OCI-LY3 (cell line): ENCODE measurements around the gene ATXN7L2.

Source experiments
- H2AFZ ChIP-seq: fragments of 200-600, 300-600 bp; shearing (Covaris generic); 2 replicates; pipeline ENCODE4 v1.6.0; 2014; ENCODE audit warnings: antibody characterized with exemption, low read depth, low read length
- H3K27ac ChIP-seq: fragments of 200-600, 300-600 bp; sonication (generic); 2 replicates; pipeline ENCODE4 v1.5.1; 2014; ENCODE audit warnings: mild to moderate bottlenecking, low read length, moderate library complexity, mixed read lengths
- H3K27me3 ChIP-seq: fragments of 200-600, 300-600 bp; sonication (generic); 2 replicates; pipeline ENCODE4 v1.6.1; 2014; ENCODE audit warnings: low read depth, low read length, mixed read lengths
- H3K36me3 ChIP-seq: fragments of 200-600, 300-600 bp; sonication (generic); replicated peaks from 2 replicates; pipeline ENCODE3; 2014; ENCODE audit warnings: low read depth, low read length, mixed read lengths
- H3K4me1 ChIP-seq: fragments of 300-600, 200-600 bp; sonication (generic); 2 replicates; pipeline ENCODE4 v1.6.1; 2014; ENCODE audit warnings: low read length, mixed read lengths
- H3K4me2 ChIP-seq: fragments of 200-600, 300-600 bp; sonication (generic); 2 replicates; pipeline ENCODE4 v1.6.1; 2014; ENCODE audit warnings: low read length, mixed read lengths
- H3K4me3 ChIP-seq: fragments of 300-600, 200-600 bp; sonication (generic); 2 replicates; pipeline ENCODE4 v1.5.1; 2014; ENCODE audit warnings: antibody characterized with exemption, mild to moderate bottlenecking, low read length, moderate library complexity
- H3K79me2 ChIP-seq: fragments of 300-600, 200-600 bp; shearing (Covaris generic); 2 replicates; pipeline ENCODE4 v1.6.1; 2014; ENCODE audit warnings: mild to moderate bottlenecking, low read length, mixed read lengths
- H3K9ac ChIP-seq: fragments of 300-600, 200-600 bp; shearing (Covaris generic); 2 replicates; pipeline ENCODE4 v1.6.0; 2014; ENCODE audit warnings: mild to moderate bottlenecking, low read length, moderate library complexity
- H3K9me3 ChIP-seq: fragments of 200-600, 300-600 bp; shearing (Covaris generic); 2 replicates; pipeline ENCODE4 v1.6.1; 2014; ENCODE audit warnings: low read length, mixed read lengths; ENCODE audit not compliant: insufficient read depth
- H4K20me1 ChIP-seq: fragments of 200-600, 300-600 bp; sonication (generic); 2 replicates; pipeline ENCODE4 v1.6.1; 2016; ENCODE audit warnings: low read length, mixed read lengths; ENCODE audit not compliant: insufficient read depth
- CTCF ChIP-seq: fragments of 200-600, 300-600 bp; sonication (generic); IDR thresholded peaks from 2 replicates; pipeline ENCODE4 v1.5.1; 2014; ENCODE audit warnings: antibody characterized with exemption, low read length, low read depth
- EZH2phosphoT487 ChIP-seq: fragments of 200-600 bp; shearing (Covaris generic); IDR thresholded peaks from 2 replicates; pipeline ENCODE4 v1.6.1; 2018; ENCODE audit warnings: antibody characterized with exemption, mixed run types, low read depth

Gene ATXN7L2

GRCh38 chr1:109495738-109496137 is 12.0 kb downstream of the ATXN7L2 start:
- H4K20me1 ChIP-seq, result no peaks in the 10 kb centered on the region
- peaks cover 8% of the 10 kb centered on the region for H3K36me3 ChIP-seq
- H3K4me2 ChIP-seq, result no peak overlapping the region
- H3K9ac ChIP-seq, result no peak overlapping the region
- H3K4me3 ChIP-seq, result no peak overlapping the region
- H2AFZ ChIP-seq, result no peak overlapping the region
- peaks cover 9% of the 10 kb centered on the region for H3K4me1 ChIP-seq
- H3K27me3 ChIP-seq, result no peaks in the 10 kb centered on the region
- H3K9me3 ChIP-seq, result no peaks in the 10 kb centered on the region
- no peak for TF ChIP-seq EZH2phosphoT487
- TF ChIP-seq CTCF, result no peak
- H3K79me2 ChIP-seq, result peaks cover 11% of the 10 kb centered on the region; the same call in 1 of the 2 replicates
- no peak overlapping the region for H3K27ac ChIP-seq

GRCh38 chr1:109497449-109498160 is 13.9 kb downstream of the ATXN7L2 start:
- no peak overlapping the region for H2AFZ ChIP-seq
- no peak overlapping the region for H3K4me2 ChIP-seq
- TF ChIP-seq CTCF (no peak), EZH2phosphoT487 (no peak)
- peaks cover 11% of the 10 kb centered on the region; the same call in 1 of the 2 replicates for H3K79me2 ChIP-seq
- peaks cover 8% of the 10 kb centered on the region for H3K36me3 ChIP-seq
- H3K4me1 ChIP-seq, result peaks cover 9% of the 10 kb centered on the region
- no peak overlapping the region for H3K9ac ChIP-seq
- no peak overlapping the region for H3K4me3 ChIP-seq
- H3K27ac ChIP-seq, result no peak overlapping the region
- no peaks in the 10 kb centered on the region for H3K27me3 ChIP-seq
- no peaks in the 10 kb centered on the region for H4K20me1 ChIP-seq
- no peaks in the 10 kb centered on the region for H3K9me3 ChIP-seq

GRCh38 chr1:109498161-109498801 is 14.6 kb downstream of the ATXN7L2 start:
- Histone ChIP-seq H3K36me3 (peaks cover 8% of the 10 kb centered on the region), H3K9me3 (no peaks in the 10 kb centered on the region), H3K4me1 (peaks cover 9% of the 10 kb centered on the region), H4K20me1 (no peaks in the 10 kb centered on the region), H3K27ac (no peak overlapping the region), H3K4me2 (no peak overlapping the region), H3K79me2 (peaks cover 11% of the 10 kb centered on the region; the same call in 1 of the 2 replicates), H3K27me3 (no peaks in the 10 kb centered on the region), H3K9ac (no peak overlapping the region), H3K4me3 (no peak overlapping the region), H2AFZ (no peak overlapping the region)
- no peak for TF ChIP-seq EZH2phosphoT487
- TF ChIP-seq CTCF, result peak; percentile 32

GRCh38 chr1:109499081-109499480 is 15.4 kb downstream of the ATXN7L2 start:
- Histone ChIP-seq H3K4me2 (no peak overlapping the region), H4K20me1 (no peaks in the 10 kb centered on the region)

More at GRCh38 chr1:109499081-109499480, 15.4 kb downstream of the ATXN7L2 start:
- H3K4me1 ChIP-seq, result peaks cover 5% of the 10 kb centered on the region
- H3K4me3 ChIP-seq, result no peak overlapping the region
- no peak overlapping the region for H3K9ac ChIP-seq
- TF ChIP-seq EZH2phosphoT487 (no peak), CTCF (no peak)
- no peaks in the 10 kb centered on the region for H3K9me3 ChIP-seq
- no peak overlapping the region for H3K27ac ChIP-seq
- no peaks in the 10 kb centered on the region for H3K27me3 ChIP-seq
- no peak overlapping the region for H2AFZ ChIP-seq
- peaks cover 11% of the 10 kb centered on the region; the same call in 1 of the 2 replicates for H3K79me2 ChIP-seq
- H3K36me3 ChIP-seq, result peaks cover 8% of the 10 kb centered on the region
